GM12878 (cell line): ENCODE results near the gene MBOAT2.

Experiments used
- CREM ChIP-seq: IDR thresholded peaks from 2 replicates; pipeline ENCODE4 v1.6.1; 2014; ENCODE audit warnings: antibody characterized with exemption, low read depth
- CTCF ChIP-seq, 3 experiments: IDR thresholded peaks in 2 of 3; conservative IDR thresholded peaks in 1 of 3; 2 replicates each; pipeline ENCODE4 v1.5.1; 2011; ENCODE audit warnings: low read depth in 3 of 3, low read length in 3 of 3, mild to moderate bottlenecking in 3 of 3, control low read depth in 2 of 3, moderate library complexity in 2 of 3, inconsistent platforms in 1 of 3, mixed read lengths in 1 of 3; ENCODE audit not compliant: control insufficient read depth in 2 of 3, insufficient read depth in 1 of 3; ENCODE audit errors: extremely low read depth in 1 of 3
- HDAC2 ChIP-seq: fragments of 200-600 bp; sonication (generic); IDR thresholded peaks from 2 replicates; pipeline ENCODE4 v1.6.1; 2017
- SMAD1 ChIP-seq: fragments of 450-650 bp; IDR thresholded peaks from 2 replicates; pipeline ENCODE4 v1.6.1; 2018; ENCODE audit warnings: mild to moderate bottlenecking, low read depth; ENCODE audit not compliant: partially characterized antibody

- TF ChIP-seq HDAC2 (no peak), SMAD1 (no peak), CREM (no peak), CTCF (IDR thresholded peaks at IDR 0.05 in 2 of 3, conservative IDR thresholded peaks at IDR 0.05 in 1 of 3; ENCODE audit: control insufficient read depth in 2 of 3, extremely low read depth in 1 of 3, insufficient read depth in 1 of 3, low read depth in 3 of 3, low read length in 3 of 3) (no peak)
Measured at GRCh38 chr2:8862230-8862629, 141.3 kb downstream of the MBOAT2 start.
